HepG2 (cell line): Measurements from ENCODE around the gene XRCC1. TPM values are rescaled to one million over a fixed set of nuclear protein-coding genes. Genes with fewer than 3 reads are reported as not detected.

Experiments
- ELK4 ChIP-seq: sonication (generic); formaldehyde crosslinking; IDR thresholded peaks from 2 replicates; pipeline ENCODE4 v1.9.0; 2021; ENCODE audit warnings: missing genetic modification reagents, borderline replicate concordance
- GPN1 ChIP-seq: sonication (generic); formaldehyde crosslinking; IDR thresholded peaks from 2 replicates; pipeline ENCODE4 v1.5.1; 2020; ENCODE audit warnings: missing genetic modification reagents, borderline replicate concordance
- HNRNPUL1 ChIP-seq: fragments of 200-400 bp; formaldehyde crosslinking; IDR thresholded peaks from 2 replicates; pipeline ENCODE4 v1.6.1; 2017; ENCODE audit warnings: low read depth, mild to moderate bottlenecking, low read length, moderate library complexity
- HOXA9 ChIP-seq: sonication (generic); formaldehyde crosslinking; IDR thresholded peaks from 2 replicates; pipeline ENCODE4 v1.8.1; 2022; ENCODE audit warnings: missing genetic modification reagents, mild to moderate bottlenecking, moderate library complexity, borderline replicate concordance
- HOXD1 ChIP-seq: sonication (generic); formaldehyde crosslinking; IDR thresholded peaks from 2 replicates; pipeline ENCODE4 v1.5.0; 2020; ENCODE audit warnings: missing genetic modification reagents
- MAFG ChIP-seq: sonication (generic); formaldehyde crosslinking; IDR thresholded peaks from 2 replicates; pipeline ENCODE4 v1.5.1; 2020; ENCODE audit warnings: mild to moderate bottlenecking, missing genetic modification reagents
- MAZ ChIP-seq, 2 experiments: sonication (generic) in 1 of 2; formaldehyde crosslinking in 1 of 2; IDR thresholded peaks; 2 replicates each; pipeline versions ENCODE4 v1.5.0 to v1.6.1; 2012 to 2020; ENCODE audit warnings: low read depth in 2 of 2, mild to moderate bottlenecking in 2 of 2, borderline replicate concordance in 1 of 2, improper control_type of control experiment in 1 of 2, low read length in 1 of 2, missing genetic modification reagents in 1 of 2, moderate library complexity in 1 of 2
- RBFOX2 ChIP-seq: fragments of 200-400 bp; formaldehyde crosslinking; IDR thresholded peaks from 2 replicates; pipeline ENCODE4 v1.6.1; 2017; ENCODE audit warnings: low read depth, mild to moderate bottlenecking, low read length
- SKIL ChIP-seq: sonication (generic); formaldehyde crosslinking; IDR thresholded peaks from 2 replicates; pipeline ENCODE4 v1.8.0; 2022; ENCODE audit warnings: missing genetic modification reagents, mild to moderate bottlenecking, moderate library complexity, borderline replicate concordance
- SOX13 ChIP-seq, 3 experiments: fragments of 450-650 bp in 1 of 3; sonication (generic) in 1 of 3; formaldehyde crosslinking in 1 of 3; IDR thresholded peaks in 2 of 3; conservative IDR thresholded peaks in 1 of 3; 2 replicates each; pipeline versions ENCODE4 v1.5.0 to v1.6.1; 2016 to 2020; ENCODE audit warnings: antibody characterized with exemption in 1 of 3, mild to moderate bottlenecking in 1 of 3, missing compliant biosample characterization in 1 of 3, missing genetic modification reagents in 1 of 3, moderate library complexity in 1 of 3
- WIZ ChIP-seq: sonication (generic); formaldehyde crosslinking; IDR thresholded peaks from 2 replicates; pipeline ENCODE4 v1.5.1; 2020; ENCODE audit warnings: mild to moderate bottlenecking, missing genetic modification reagents
- ZBTB42 ChIP-seq: sonication (generic); formaldehyde crosslinking; IDR thresholded peaks from 2 replicates; pipeline ENCODE4 v1.5.0; 2020; ENCODE audit warnings: mild to moderate bottlenecking, missing genetic modification reagents
- ZNF841 ChIP-seq: sonication (generic); formaldehyde crosslinking; IDR thresholded peaks from 2 replicates; pipeline ENCODE4 v1.8.1; 2023; ENCODE audit warnings: missing genetic modification reagents, borderline replicate concordance
- polyA plus RNA-seq, 8 experiments: library from polyadenylated mRNA; depleted of rRNA in 3 of 8; stranded (reverse) in 7 of 8; unstranded in 1 of 8; fragments of >200 nt; fragmentation: Illumina TruSeq in 4 of 8; extraction: Trizol in 4 of 8; gene quantifications; 2 replicates each; pipeline versions ENCODE4 v1.2.1 to v1.2.3, GENCODE V29; 2011 to 2016; ENCODE audit warnings: low read depth in 4 of 8, missing spikeins in 1 of 8, mixed read lengths in 1 of 8; ENCODE audit not compliant: insufficient read depth in 1 of 8
- total RNA-seq, 5 experiments: library from RNA; depleted of rRNA; stranded (reverse); fragments of >200 nt; fragmentation: Illumina TruSeq; extraction: Trizol; gene quantifications; 2 replicates each; pipeline ENCODE4 v1.2.3, GENCODE V29; 2016; ENCODE audit warnings: low read depth in 1 of 5
- TF ChIP-seq, protein P1 (sequence below): sonication (generic); formaldehyde crosslinking; IDR thresholded peaks from 2 replicates; pipeline ENCODE4 v1.5.0; 2020; ENCODE audit warnings: mild to moderate bottlenecking, missing genetic modification reagents, borderline replicate concordance
- TF ChIP-seq, protein P2 (sequence below): sonication (generic); formaldehyde crosslinking; IDR thresholded peaks from 2 replicates; pipeline ENCODE4 v1.4.0; 2020; ENCODE audit warnings: missing genetic modification reagents, mild to moderate bottlenecking, borderline replicate concordance

XRCC1 gene
- total and polyA plus RNA-seq, 2 of the 13 experiments (the other 11 are each of a cell fraction or from before 2014, with no cell fraction given), result 24.7 to 26.3 TPM

DNA sequence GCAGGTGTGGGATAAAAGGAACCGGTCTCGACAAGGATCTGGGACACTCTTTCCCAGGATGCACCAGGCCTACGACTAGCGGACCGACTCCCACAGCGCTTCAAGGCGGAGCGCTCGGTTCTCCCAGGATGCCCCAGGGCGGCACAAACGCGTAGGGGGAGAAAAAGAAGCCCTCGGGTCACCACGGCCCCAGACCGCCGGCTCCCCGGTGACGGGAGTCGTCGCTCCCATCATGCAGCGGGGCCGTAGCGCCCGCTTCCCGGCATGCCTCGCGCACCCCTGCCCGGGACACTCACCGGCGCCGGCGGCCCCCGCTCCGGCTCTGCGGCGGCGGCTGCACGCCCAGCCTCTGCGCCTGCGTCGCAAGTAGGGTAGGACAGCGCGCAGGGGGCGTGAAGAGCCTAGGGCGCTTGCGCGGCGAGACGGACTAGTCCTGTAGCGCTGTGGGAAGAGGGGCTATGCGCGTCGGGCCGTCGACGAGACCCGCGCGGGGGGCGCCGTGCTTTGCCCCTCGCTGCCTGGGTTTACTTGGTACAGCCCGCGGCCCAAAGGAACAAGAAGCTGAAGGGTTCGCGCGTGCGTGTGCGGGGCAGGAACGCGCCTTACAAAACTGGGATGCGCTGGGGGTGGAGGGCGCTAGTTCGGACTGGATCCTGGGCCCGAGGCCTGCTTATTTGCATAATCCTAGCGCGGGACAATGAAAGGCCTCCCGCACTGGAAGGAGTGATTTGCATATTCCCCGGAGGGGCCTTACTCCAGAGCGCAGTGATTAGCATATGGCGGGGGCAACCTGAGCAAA is 44.1 kb upstream of the XRCC1 start, which contains the start of gene ZNF428 (continued):
- TF ChIP-seq GPN1 (CRISPR knock-in tag) (no peak), ELK4 (CRISPR knock-in tag) (peak; percentile 63; the same call in 1 of the 2 replicates), MAFG (CRISPR knock-in tag) (no peak), HOXD1 (peak; percentile 88), HNRNPUL1 (no peak), ZBTB42 (CRISPR knock-in tag) (no peak), MAZ (IDR thresholded peaks at IDR 0.05; ENCODE audit: borderline replicate concordance, low read depth, low read length) (peak; percentile 80), MAZ (CRISPR knock-in tag; IDR thresholded peaks at IDR 0.05; ENCODE audit: low read depth) (peak; percentile 97), SKIL (0 out of 2 replicates have a peak, but pooled peaks have one; percentile 24), ZNF841 (CRISPR knock-in tag) (no peak), WIZ (CRISPR knock-in tag) (peak; percentile 89; the same call in 1 of the 2 replicates), HOXA9 (CRISPR knock-in tag) (peak; percentile 86; the same call in 1 of the 2 replicates), RBFOX2 (peak; percentile 99), SOX13 (IDR thresholded peaks at IDR 0.05) (no peak; the same call in 1 of the 2 replicates), SOX13 (CRISPR knock-in tag; conservative IDR thresholded peaks at IDR 0.05 in 1 of 2, IDR thresholded peaks at IDR 0.05 in 1 of 2) (no peak; a peak in 1 of 4 replicates)
- TF ChIP-seq, protein P1, sequence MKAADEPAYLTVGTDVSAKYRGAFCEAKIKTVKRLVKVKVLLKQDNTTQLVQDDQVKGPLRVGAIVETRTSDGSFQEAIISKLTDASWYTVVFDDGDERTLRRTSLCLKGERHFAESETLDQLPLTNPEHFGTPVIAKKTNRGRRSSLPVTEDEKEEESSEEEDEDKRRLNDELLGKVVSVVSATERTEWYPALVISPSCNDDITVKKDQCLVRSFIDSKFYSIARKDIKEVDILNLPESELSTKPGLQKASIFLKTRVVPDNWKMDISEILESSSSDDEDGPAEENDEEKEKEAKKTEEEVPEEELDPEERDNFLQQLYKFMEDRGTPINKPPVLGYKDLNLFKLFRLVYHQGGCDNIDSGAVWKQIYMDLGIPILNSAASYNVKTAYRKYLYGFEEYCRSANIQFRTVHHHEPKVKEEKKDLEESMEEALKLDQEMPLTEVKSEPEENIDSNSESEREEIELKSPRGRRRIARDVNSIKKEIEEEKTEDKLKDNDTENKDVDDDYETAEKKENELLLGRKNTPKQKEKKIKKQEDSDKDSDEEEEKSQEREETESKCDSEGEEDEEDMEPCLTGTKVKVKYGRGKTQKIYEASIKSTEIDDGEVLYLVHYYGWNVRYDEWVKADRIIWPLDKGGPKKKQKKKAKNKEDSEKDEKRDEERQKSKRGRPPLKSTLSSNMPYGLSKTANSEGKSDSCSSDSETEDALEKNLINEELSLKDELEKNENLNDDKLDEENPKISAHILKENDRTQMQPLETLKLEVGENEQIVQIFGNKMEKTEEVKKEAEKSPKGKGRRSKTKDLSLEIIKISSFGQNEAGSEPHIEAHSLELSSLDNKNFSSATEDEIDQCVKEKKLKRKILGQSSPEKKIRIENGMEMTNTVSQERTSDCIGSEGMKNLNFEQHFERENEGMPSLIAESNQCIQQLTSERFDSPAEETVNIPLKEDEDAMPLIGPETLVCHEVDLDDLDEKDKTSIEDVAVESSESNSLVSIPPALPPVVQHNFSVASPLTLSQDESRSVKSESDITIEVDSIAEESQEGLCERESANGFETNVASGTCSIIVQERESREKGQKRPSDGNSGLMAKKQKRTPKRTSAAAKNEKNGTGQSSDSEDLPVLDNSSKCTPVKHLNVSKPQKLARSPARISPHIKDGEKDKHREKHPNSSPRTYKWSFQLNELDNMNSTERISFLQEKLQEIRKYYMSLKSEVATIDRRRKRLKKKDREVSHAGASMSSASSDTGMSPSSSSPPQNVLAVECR, result peak; percentile 85
- TF ChIP-seq, protein P2, sequence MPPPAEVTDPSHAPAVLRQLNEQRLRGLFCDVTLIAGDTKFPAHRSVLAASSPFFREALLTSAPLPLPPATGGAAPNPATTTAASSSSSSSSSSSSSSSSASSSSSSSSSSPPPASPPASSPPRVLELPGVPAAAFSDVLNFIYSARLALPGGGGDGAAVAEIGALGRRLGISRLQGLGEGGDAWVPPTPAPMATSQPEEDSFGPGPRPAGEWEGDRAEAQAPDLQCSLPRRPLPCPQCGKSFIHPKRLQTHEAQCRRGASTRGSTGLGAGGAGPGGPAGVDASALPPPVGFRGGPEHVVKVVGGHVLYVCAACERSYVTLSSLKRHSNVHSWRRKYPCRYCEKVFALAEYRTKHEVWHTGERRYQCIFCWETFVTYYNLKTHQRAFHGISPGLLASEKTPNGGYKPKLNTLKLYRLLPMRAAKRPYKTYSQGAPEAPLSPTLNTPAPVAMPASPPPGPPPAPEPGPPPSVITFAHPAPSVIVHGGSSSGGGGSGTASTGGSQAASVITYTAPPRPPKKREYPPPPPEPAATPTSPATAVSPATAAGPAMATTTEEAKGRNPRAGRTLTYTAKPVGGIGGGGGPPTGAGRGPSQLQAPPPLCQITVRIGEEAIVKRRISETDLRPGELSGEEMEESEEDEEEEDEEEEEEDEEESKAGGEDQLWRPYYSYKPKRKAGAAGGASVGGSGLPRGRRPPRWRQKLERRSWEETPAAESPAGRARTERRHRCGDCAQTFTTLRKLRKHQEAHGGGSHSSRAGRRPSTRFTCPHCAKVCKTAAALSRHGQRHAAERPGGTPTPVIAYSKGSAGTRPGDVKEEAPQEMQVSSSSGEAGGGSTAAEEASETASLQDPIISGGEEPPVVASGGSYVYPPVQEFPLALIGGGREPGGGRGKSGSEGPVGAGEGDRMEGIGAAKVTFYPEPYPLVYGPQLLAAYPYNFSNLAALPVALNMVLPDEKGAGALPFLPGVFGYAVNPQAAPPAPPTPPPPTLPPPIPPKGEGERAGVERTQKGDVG (CRISPR knock-in tag), result peak; percentile 97
